ENCODE data around the gene CMPK2.

CMPK2 gene

DNA sequence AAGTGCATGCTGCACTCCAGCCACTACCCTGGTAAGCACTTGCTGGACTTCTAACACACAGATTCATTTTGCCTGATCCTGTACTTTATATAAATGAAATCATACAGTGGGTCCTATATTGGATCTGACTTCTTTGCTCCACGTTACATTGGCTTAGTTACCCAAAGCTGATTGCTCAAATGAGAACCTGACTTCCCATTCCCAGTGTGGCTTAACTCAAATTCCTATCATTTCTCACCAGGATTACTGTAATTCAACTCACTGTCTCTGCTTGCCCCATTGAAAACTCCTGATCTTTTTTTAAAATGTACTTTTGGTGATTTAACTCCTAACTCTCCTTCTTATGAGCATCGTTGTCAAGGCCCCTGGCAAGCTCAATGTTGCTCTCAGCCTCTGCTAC is 13.3 kb upstream of the CMPK2 start:
- Histone ChIP-seq H3K27me3 (peaks cover 0 to 3% of the 10 kb centered on the region in 2 donors), H3K4me3 (no peak overlapping the region), H3K4me1 (peaks cover 0 to 11% (median 5%) of the 10 kb centered on the region in 4 donors), H3K27ac (no peak overlapping the region), H3K9me3 (no peaks in the 10 kb centered on the region), H3K36me3 (no peaks in the 10 kb centered on the region)
- DNase-seq = no peak
- no peak for TF ChIP-seq CTCF (IDR thresholded peaks at IDR 0.05)
- intact Hi-C loops (cut with DNase I; ENCODE audit: low total_unique reads) = no loop called here

DNA sequence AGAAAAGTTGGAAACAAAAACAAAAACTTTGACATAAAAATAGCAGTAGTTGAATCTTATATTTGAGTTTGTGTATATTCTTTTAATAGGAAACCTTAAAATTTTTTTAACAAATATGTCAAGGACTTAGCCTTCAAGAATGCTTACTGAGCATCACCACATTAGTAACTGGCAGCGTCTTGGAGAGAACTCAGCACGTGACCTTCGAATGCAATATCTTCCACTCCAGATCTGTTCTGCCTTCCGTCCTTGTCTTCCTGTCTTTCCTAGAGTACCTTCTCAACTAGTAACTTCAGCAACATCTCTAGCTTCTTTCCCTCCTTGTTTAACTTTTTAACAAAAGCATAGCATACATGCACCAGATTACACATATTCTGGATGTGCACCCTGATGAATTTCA is 12.8 kb upstream of the CMPK2 start:
- TF ChIP-seq CTCF (IDR thresholded peaks at IDR 0.05) = no peak
- H3K27me3 ChIP-seq = peaks cover 0 to 3% of the 10 kb centered on the region in 2 donors
- H3K36me3 ChIP-seq = no peaks in the 10 kb centered on the region
- no peak for DNase-seq
- peaks cover 0 to 11% (median 5%) of the 10 kb centered on the region in 4 donors for H3K4me1 ChIP-seq
- H3K27ac ChIP-seq = no peak overlapping the region
- H3K9me3 ChIP-seq = no peaks in the 10 kb centered on the region
- no peak overlapping the region for H3K4me3 ChIP-seq
- intact Hi-C loops (cut with DNase I; ENCODE audit: low total_unique reads) = no loop called here

DNA sequence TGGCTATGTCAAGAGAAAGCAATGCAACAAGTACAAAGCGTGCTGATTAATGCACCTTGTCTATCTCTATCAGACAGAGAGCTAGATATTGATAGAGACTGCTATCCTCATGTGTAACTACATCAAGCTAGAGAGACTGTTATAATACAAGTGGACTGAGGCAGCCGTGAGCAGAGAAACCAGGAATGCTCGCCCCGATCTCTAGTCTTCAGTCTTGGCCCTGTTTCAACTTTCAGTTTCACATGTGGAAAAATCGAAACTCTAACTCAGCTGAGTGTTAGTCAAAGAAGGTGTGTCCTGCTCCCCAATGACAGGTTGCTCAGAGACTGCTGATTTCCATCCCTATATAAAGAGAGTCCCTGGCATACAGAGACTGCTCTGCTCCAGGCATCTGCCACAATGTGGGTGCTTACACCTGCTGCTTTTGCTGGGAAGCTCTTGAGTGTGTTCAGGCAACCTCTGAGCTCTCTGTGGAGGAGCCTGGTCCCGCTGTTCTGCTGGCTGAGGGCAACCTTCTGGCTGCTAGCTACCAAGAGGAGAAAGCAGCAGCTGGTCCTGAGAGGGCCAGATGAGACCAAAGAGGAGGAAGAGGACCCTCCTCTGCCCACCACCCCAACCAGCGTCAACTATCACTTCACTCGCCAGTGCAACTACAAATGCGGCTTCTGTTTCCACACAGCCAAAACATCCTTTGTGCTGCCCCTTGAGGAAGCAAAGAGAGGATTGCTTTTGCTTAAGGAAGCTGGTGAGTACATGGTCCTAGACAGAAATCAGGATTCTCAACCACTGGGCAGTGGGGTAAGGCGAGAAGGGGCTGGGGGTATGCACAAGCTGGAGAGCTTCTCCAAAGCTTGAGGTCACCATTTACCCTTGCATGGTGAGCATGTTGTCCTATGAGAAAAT is 11.9 kb upstream of the CMPK2 start, which contains the start of gene RSAD2:
Gene RSAD2 (plus strand): TSS at position 376 of the 903 bp plus-strand sequence. CDS start 24 bp downstream, at position 400.
- H3K36me3 ChIP-seq = no peaks in the 10 kb centered on the region
- DNase-seq = no peak
- peak within 1 kb of the TSS; percentile 45 to 46 for H3K27ac ChIP-seq
- peaks cover 0 to 11% (median 5%) of the 10 kb centered on the region in 4 donors for H3K4me1 ChIP-seq
- no peak for TF ChIP-seq CTCF (IDR thresholded peaks at IDR 0.05)
- H3K27me3 ChIP-seq = peaks cover 0 to 3% of the 10 kb centered on the region in 2 donors
- H3K4me3 ChIP-seq = peak within 1 kb of the TSS; percentile 53 to 59
- no peaks in the 10 kb centered on the region for H3K9me3 ChIP-seq
- intact Hi-C loops (cut with DNase I; ENCODE audit: low total_unique reads) = no loop called here

DNA sequence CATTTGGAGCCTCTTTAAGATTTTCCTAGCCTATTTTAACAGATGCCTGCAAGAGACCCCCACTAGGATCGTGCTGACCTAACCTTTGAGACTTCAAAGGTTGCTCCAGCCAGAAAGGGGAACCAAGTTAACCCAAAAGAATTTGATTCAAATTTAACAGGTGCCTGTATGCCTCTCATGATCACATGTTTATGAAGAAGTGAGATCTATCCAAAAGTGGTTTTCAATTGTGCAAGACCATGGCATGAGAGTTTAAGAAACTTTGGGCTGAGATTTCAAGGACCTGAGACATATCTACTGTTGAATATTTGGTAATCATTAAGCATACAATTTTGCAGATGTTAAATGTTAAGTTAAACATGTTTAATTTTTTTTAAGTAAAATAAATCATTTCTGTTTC is 10.6 kb upstream of the CMPK2 start:
- intact Hi-C loops (cut with DNase I; ENCODE audit: low total_unique reads) = no loop called here
- Histone ChIP-seq H3K36me3 (no peaks in the 10 kb centered on the region), H3K27me3 (no peaks in the 10 kb centered on the region), H3K27ac (no peak overlapping the region), H3K9me3 (no peaks in the 10 kb centered on the region), H3K4me3 (no peak overlapping the region), H3K4me1 (peaks cover 0 to 11% (median 5%) of the 10 kb centered on the region in 4 donors)
- TF ChIP-seq CTCF (IDR thresholded peaks at IDR 0.05) = no peak
- DNase-seq = no peak

- no peaks in the 10 kb centered on the region for H3K9me3 ChIP-seq
- no peaks in the 10 kb centered on the region for H3K36me3 ChIP-seq
- H3K27me3 ChIP-seq = no peaks in the 10 kb centered on the region
- DNase-seq = no peak
- no peak overlapping the region for H3K27ac ChIP-seq
- H3K4me1 ChIP-seq = peaks cover 0 to 11% (median 5%) of the 10 kb centered on the region in 4 donors
- no peak for TF ChIP-seq CTCF (IDR thresholded peaks at IDR 0.05)
- intact Hi-C loops (cut with DNase I; ENCODE audit: low total_unique reads) = no loop called here
- H3K4me3 ChIP-seq = no peak overlapping the region
Measured at GRCh38 chr2:6874032-6874431, 8.3 kb upstream of the CMPK2 start.

All from tibial artery (tissue), 4 donors.